HL-60 (cell line): Measurements from ENCODE around the gene NARS2.
A peak's percentile ranks its signal among the peaks of the same experiment; 100 is the strongest.

ENCODE experiments used
- CTCF ChIP-seq: IDR thresholded peaks from one replicate; pipeline ENCODE4 v1.5.1; 2011; ENCODE audit warnings: low read length, control low read depth, inconsistent platforms; ENCODE audit not compliant: insufficient read depth
- GABPA ChIP-seq: IDR thresholded peaks from 2 replicates; pipeline ENCODE4 v1.6.1; 2012; ENCODE audit warnings: low read depth
- POLR2AphosphoS5 ChIP-seq: IDR thresholded peaks from 2 replicates; pipeline ENCODE4 v1.6.1; 2012; ENCODE audit warnings: low read depth
- REST ChIP-seq: IDR thresholded peaks from 2 replicates; pipeline ENCODE4 v1.6.1; 2012; ENCODE audit warnings: low read depth; ENCODE audit not compliant: insufficient replicate concordance
- SPI1 ChIP-seq: IDR thresholded peaks from 2 replicates; pipeline ENCODE4 v1.6.1; 2012; ENCODE audit warnings: low read depth, mild to moderate bottlenecking, borderline replicate concordance

- TF ChIP-seq GABPA (no peak), CTCF (no peak), POLR2AphosphoS5 (no peak), SPI1 (peak; percentile 55; the same call in 1 of the 2 replicates), REST (no peak)
Measured at GRCh38 chr11:78427615-78428265, 146.9 kb downstream of the NARS2 start.
